GM20431 (cell line): ENCODE measurements around the gene TATDN2.

Source experiments
- in situ Hi-C: fragments of 300-500 bp; cut with MseI, MboI; formaldehyde crosslinking; loops from one replicate; pipeline ENCODE4 v1.15.0; 2020; ENCODE audit warnings: low sequenced_read_pairs; ENCODE audit not compliant: unreplicated experiment

Gene TATDN2, protein sequence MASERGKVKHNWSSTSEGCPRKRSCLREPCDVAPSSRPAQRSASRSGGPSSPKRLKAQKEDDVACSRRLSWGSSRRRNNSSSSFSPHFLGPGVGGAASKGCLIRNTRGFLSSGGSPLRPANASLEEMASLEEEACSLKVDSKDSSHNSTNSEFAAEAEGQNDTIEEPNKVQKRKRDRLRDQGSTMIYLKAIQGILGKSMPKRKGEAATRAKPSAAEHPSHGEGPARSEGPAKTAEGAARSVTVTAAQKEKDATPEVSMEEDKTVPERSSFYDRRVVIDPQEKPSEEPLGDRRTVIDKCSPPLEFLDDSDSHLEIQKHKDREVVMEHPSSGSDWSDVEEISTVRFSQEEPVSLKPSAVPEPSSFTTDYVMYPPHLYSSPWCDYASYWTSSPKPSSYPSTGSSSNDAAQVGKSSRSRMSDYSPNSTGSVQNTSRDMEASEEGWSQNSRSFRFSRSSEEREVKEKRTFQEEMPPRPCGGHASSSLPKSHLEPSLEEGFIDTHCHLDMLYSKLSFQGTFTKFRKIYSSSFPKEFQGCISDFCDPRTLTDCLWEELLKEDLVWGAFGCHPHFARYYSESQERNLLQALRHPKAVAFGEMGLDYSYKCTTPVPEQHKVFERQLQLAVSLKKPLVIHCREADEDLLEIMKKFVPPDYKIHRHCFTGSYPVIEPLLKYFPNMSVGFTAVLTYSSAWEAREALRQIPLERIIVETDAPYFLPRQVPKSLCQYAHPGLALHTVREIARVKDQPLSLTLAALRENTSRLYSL

GRCh38 chr3:10248184-10248983 lies at the start of gene TATDN2:
TATDN2 (plus strand) TSS chr3:10248459; CDS start chr3:10249201, 742 bp downstream.
- in situ Hi-C loops = no loop called here

- in situ Hi-C loops = no loop called here
Measured at GRCh38 chr3:10198761-10199649, 49.3 kb upstream of the TATDN2 start.

GRCh38 chr3:10204921-10205320 lies 43.3 kb upstream of the TATDN2 start:
- in situ Hi-C loops = no loop called here

- in situ Hi-C loops = no loop called here
Measured at GRCh38 chr3:10205451-10206165, 42.7 kb upstream of the TATDN2 start.

DNA sequence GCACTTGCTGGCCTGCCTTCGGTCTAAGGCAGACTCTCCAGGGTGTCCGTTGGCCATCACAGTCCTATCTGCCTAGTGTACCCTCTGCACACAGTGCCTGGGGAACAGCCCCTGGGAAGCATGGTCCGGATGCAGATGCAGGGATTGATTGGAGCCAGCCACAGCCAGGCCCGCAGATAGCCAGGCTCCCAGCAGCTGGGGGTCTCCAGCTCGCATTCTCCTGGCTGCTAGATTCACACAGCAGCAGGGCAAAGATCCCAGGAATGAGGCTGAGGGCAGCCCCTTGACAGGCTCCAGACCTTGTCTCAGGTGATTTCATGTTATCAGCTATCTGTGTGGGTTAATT lies 42.1 kb upstream of the TATDN2 start:
- in situ Hi-C loops = no loop called here

DNA sequence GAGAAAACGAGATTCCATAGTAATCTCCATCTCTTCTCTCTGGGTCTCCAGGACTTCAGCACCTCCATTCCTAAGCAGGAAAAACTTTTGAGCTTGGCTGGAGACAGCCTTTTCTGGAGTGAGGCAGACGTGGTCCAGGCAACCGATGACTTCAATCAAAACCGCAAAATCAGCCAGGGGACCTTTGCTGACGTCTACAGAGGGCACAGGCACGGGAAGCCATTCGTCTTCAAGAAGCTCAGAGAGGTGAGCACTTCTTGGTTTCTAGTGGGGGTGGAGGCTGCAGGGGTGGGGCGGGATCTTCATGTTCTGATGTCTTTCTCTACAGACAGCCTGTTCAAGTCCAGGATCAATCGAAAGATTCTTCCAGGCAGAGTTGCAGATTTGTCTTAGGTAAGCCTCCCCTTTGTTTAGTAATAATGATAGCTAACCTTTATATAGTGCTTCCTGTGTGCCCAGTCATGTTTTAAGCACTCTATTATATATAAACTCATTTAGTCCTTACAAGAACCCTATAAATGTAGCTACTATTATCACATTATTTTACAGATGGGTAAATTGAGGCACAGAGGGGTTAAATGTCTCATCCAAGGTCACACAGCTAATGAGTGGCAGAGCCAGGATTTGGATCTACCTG lies 35.0 kb upstream of the TATDN2 start:
- in situ Hi-C loops = no loop called here

GRCh38 chr3:10215578-10216368 lies 32.5 kb upstream of the TATDN2 start:
- in situ Hi-C loops = no loop called here

DNA sequence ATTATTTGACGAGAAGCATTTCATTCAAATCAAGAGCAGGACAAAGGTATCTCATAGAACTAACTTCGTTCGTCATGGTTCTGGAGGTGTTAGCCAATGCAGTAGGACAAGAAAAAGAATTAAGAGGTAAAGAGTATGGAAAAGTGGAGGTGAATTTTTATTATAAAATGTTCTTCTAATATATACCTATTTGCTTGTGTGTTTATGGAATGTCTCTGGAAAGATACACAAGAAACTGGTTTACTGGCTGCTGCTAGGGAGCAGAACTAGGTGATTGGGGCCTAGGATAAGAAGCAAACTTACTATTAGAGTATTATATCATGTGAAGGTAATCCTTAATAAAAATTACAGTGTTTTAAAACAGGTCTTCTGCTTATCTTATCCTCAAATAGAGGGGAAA lies 30.9 kb upstream of the TATDN2 start:
- in situ Hi-C loops = no loop called here

- in situ Hi-C loops = loop anchor here (10.0 kb wide), 1 partner anchor 55 kb away; the partner anchor contains the start of gene IRAK2
Measured at GRCh38 chr3:10219737-10220136, 28.5 kb upstream of the TATDN2 start.

DNA sequence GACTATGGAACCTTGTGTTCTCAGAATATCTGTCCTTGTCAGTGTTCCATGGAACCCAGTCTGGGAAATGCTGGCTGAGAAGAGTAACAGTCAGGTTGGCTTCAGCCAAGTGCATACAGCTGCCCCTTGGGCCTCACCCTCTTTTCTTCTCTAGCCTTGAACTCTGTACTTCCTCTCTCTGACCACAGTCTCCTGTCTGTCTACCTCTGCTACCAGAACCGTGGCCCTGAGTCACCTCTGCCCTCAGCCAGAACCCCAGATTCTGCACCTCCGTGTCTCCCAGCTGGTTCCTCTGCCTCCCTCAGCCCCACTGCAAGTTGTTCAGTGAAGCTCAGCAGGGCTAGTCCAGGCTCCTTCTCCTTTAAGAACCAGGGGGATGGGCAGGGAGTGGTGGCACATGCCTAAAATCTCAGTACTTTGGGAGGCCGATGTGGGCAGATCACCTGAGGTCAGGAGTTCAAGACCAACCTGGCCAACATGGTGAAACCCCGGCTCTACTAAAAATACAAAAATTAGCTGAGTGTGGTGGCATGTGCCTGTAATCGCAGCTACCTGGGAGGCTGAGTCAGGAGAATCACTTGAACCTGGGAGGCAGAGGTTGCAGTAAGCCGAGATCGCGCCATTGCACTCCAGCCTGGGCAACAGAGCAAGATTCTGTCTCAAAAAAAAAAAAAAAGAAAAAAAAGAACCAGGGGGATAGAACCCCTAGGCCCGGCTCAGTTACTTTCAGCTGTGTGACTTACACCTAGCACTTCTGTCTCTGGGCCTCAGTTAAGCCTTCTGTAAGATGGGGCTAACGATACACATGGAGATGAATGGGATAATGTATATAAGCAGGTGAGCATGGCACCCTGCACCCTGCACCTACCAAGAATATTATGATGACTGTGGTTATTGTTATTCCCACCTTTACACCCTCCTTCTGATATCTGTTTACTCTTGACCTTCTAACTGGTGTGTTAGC lies 24.3 kb upstream of the TATDN2 start:
- in situ Hi-C loops = loop anchor here (10.0 kb wide), 1 partner anchor 59 kb away; the partner anchor contains the start of gene IRAK2

- in situ Hi-C loops = loop anchor here (10.0 kb wide), 1 partner anchor 60 kb away; the partner anchor contains the start of gene IRAK2
Measured at GRCh38 chr3:10224794-10225665, 23.2 kb upstream of the TATDN2 start.

DNA sequence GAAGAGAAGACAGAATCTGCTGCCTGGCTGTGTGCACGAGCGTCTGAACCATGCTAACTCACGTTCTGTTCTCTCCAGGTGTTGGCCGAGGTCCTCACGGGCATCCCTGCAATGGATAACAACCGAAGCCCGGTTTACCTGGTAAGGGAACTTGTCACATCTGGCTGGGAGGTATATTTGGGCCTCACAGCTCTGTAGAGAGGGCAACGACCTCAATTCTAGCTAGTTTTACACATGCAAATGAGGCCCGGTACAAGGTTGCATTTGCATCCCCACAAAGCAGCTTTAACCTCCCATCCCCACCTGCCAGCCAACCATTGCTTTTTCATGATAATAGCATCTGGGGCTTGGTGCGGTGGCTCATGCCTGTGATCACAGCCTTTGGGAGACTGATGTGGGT lies 22.0 kb upstream of the TATDN2 start:
- in situ Hi-C loops = loop anchor here (10.0 kb wide), 1 partner anchor 61 kb away; the partner anchor contains the start of gene IRAK2

- in situ Hi-C loops = loop anchor here (10.0 kb wide), 1 partner anchor 64 kb away; the partner anchor contains the start of gene IRAK2
Measured at GRCh38 chr3:10228248-10228950, 19.9 kb upstream of the TATDN2 start.

- in situ Hi-C loops = loop anchor here (10.0 kb wide), 1 partner anchor 65 kb away; the partner anchor contains the start of gene IRAK2
Measured at GRCh38 chr3:10229576-10229975, 18.7 kb upstream of the TATDN2 start.

DNA sequence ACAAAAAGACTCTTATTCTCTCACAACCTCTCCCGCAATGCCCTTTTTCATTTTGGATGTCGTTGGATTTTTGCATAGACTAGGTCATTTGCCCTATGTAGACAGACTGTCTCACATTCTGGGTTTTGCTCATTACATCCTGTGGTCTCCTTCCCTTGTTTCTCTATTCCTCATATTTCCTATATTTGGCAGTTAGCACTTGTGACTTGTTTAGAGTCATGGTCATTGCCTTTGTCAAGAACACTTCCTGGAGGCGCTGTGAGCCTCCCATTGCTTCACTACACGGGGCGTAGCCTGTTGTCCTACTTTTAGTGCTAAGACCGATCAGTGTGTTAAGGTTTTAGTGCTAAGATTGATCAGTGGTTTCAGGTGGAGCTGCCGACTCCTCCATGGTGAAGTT lies 16.1 kb upstream of the TATDN2 start:
- in situ Hi-C loops = no loop called here
